T-cell (primary cell): ENCODE measurements around the gene PRKN. TPM values are rescaled to one million over a fixed set of nuclear protein-coding genes. Genes with fewer than 3 reads are reported as not detected.

Experiments used
- ATAC-seq, 4 experiments: fragments of 200-7000 bp in 3 of 4; fragments of 150-1000 bp in 1 of 4; cut with Tn5 transposase; replicated peaks in 1 of 4; 1 replicate in 3 of 4; 2 replicates in 1 of 4; pipeline ENCODE4 v1.10.0; 2021; ENCODE audit warnings: moderate library complexity in 3 of 4, mild to moderate bottlenecking in 2 of 4, moderate number of reproducible peaks in 1 of 4
- CTCF ChIA-PET, 2 donors: fragments of 300-600 bp; sonication (Branson Sonifier 250); formaldehyde crosslinking; loops; one replicate each; lab custom pipeline; 2022; ENCODE audit warnings: antibody characterized with exemption in 2 of 2; lab: Charles Lee
- POLR2A ChIA-PET, 2 donors: fragments of 300-600 bp; sonication (Branson Sonifier 250); formaldehyde crosslinking; loops; one replicate each; lab custom pipeline; 2022; ENCODE audit warnings: antibody characterized with exemption in 2 of 2; lab: Charles Lee
- DNase-seq, 35 experiments: peaks; one replicate each; pipeline versions ENCODE4 v3.0.0 to v3.0.0-alpha.2; 2013 to 2023
- H3K27ac ChIP-seq: one replicate; pipeline ENCODE4 v1.5.1; 2013; ENCODE audit warnings: low read length
- H3K27me3 ChIP-seq, 2 experiments: replicated peaks in 1 of 2; 1 replicate in 1 of 2; 2 replicates in 1 of 2; pipeline versions ENCODE4 v1.6.1 to v1.7.0; 2013; ENCODE audit warnings: low read length in 1 of 2, mixed read lengths in 1 of 2; ENCODE audit not compliant: control insufficient read depth in 2 of 2, insufficient read depth in 2 of 2; ENCODE audit errors: extremely low read depth in 1 of 2
- H3K36me3 ChIP-seq, 2 donors: 1 replicate in 1 of 2; 2 replicates in 1 of 2; pipeline versions ENCODE4 v1.6.1 to v1.7.0; 2013; ENCODE audit warnings: low read length in 1 of 2; ENCODE audit not compliant: control insufficient read depth in 2 of 2, insufficient read depth in 1 of 2; ENCODE audit errors: extremely low read depth in 1 of 2
- H3K4me1 ChIP-seq, 2 experiments: 1 replicate in 1 of 2; 2 replicates in 1 of 2; pipeline versions ENCODE4 v1.6.1 to v1.7.0; 2013; ENCODE audit warnings: low read length in 2 of 2, mixed read lengths in 1 of 2; ENCODE audit not compliant: insufficient read depth in 2 of 2, control insufficient read depth in 1 of 2; ENCODE audit errors: extremely low read depth in 1 of 2
- H3K4me3 ChIP-seq, 2 donors: 1 replicate in 1 of 2; 2 replicates in 1 of 2; pipeline versions ENCODE4 v1.5.1 to v1.7.0; 2013; ENCODE audit warnings: mild to moderate bottlenecking in 2 of 2, low read length in 1 of 2, moderate library complexity in 1 of 2; ENCODE audit not compliant: control insufficient read depth in 1 of 2; ENCODE audit errors: extremely low read depth in 1 of 2
- H3K9me3 ChIP-seq: 2 replicates; pipeline ENCODE4 v1.7.0; 2013
- H3K27ac Mint-ChIP-seq, 2 donors: one replicate each; pipeline ENCODE4 v1.8.0; 2020 to 2021; ENCODE audit warnings: mild to moderate bottlenecking in 2 of 2, mixed read lengths in 2 of 2
- H3K27me3 Mint-ChIP-seq, 2 donors: one replicate each; pipeline ENCODE4 v1.8.0; 2021 to 2022; ENCODE audit warnings: mixed read lengths in 2 of 2
- H3K36me3 Mint-ChIP-seq: one replicate; pipeline ENCODE4 v1.8.0; 2021; ENCODE audit warnings: mixed read lengths
- H3K4me1 Mint-ChIP-seq, 3 donors: one replicate each; pipeline ENCODE4 v1.8.0; 2020 to 2022; ENCODE audit warnings: mixed read lengths in 3 of 3, mild to moderate bottlenecking in 1 of 3
- H3K4me3 Mint-ChIP-seq, 3 donors: one replicate each; pipeline ENCODE4 v1.8.0; 2020 to 2022; ENCODE audit warnings: mild to moderate bottlenecking in 3 of 3, mixed read lengths in 3 of 3, moderate library complexity in 3 of 3
- H3K9me3 Mint-ChIP-seq, 3 donors: one replicate each; pipeline ENCODE4 v1.8.0; 2020 to 2022; ENCODE audit warnings: mixed read lengths in 3 of 3
- WGBS: methylation state at CpG from one replicate; pipeline ENCODE4 v1.1.5; 2013; ENCODE audit warnings: missing lambda C conversion rate; ENCODE audit not compliant: insufficient coverage; 5-methylcytosine and 5-hydroxymethylcytosine counted together
- total RNA-seq, 35 experiments: library from RNA in 6 of 35; stranded (reverse) in 6 of 35; fragments of 120-200 nt in 1 of 35; gene quantifications; one replicate each; pipeline versions ENCODE4 v1.2.1 to v1.2.4 and lab custom pipeline; 2013 to 2026

Gene PRKN
- total RNA-seq, 5 donors from 2014 or later (not counting 1 experiment from before 2014, with no cell fraction given): 3.4 to 7.7 (median 6.1) TPM

DNA sequence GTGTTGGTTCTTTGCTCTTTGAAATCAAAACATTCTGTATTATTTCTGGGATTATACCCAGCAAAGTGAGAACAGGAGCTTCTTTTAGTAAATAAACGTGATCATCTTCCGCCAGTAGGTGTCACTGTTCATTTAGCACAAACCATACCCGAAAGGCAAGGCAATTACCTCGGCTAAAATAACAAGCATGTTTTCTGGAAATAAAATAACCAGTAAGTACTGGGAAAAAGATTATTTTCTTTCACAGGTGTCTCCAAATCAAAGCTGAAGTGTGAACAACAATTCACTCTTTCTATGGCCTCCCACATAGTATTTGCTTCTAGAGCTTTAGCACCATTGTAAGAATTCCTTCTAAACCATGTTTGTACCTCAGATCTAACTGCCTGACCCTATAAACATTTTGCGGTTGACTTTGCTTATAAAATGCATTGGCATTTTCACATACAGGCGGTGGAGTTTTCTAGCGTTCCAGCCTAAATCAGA lies 1309.1 kb downstream of the PRKN start:
- Mint-ChIP-seq H3K9me3 (no peaks in the 10 kb centered on the region), H3K4me3 (no peak overlapping the region), H3K36me3 (no peaks in the 10 kb centered on the region), H3K27ac (no peak overlapping the region), H3K27me3 (peaks cover 5 to 19% of the 10 kb centered on the region in 2 donors), H3K4me1 (no peaks in the 10 kb centered on the region)
- POLR2A ChIA-PET: no interaction called here
- Histone ChIP-seq H3K27ac (no peak overlapping the region), H3K27me3 (peaks cover 0 to 28% of the 10 kb centered on the region in 2 experiments), H3K4me3 (no peak overlapping the region), H3K4me1 (no peaks in the 10 kb centered on the region), H3K9me3 (no peaks in the 10 kb centered on the region), H3K36me3 (no peaks in the 10 kb centered on the region)
- ATAC-seq (no peak), DNase-seq (peak in 10 of 35 experiments; percentile 3 to 66 (median 8))
- WGBS: no CpG with 5 or more reads among the region's 7 CpGs
- CTCF ChIA-PET: interaction anchor here (0.6 to 1.8 kb wide), 10 partner anchors 9 to 1318 kb away, joined by 3 to 10 read pairs (median 4); no protein-coding TSS in a partner anchor

DNA sequence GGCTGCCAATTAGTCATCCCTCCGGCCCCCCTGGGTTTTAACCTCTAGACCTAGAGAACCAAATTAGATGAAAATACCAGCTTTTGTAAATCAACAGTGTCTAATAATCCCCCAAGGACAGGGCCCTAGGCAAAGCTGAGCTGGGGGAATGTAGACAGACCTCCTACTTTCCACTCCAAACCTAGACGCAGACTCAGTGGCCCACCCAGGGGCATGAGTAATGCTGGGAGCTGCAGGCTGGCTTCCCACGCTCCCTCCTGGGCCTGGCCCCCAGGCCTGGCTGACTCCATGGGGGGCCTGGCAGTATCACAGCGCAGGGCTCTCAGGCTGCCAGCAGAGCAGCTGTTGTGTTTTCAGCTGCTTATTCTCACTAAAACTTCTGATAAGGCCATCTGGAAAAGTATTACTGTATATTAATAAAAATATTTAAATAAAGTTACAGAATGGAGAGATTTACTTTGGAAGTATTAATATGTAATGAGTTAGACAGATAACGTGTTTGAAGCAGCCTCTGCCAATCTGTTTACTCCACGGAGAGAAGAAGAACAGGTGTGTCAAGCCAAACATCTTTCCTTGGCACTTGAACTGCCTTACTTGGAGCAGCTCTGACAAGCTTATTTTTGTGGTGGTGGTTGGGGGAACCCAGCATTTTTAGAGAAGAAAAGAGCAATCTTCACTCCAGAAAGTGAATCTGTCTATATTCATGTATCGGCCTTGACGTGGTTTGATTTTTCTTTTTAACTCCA lies 1309.7 kb downstream of the PRKN start:
- no peak for ATAC-seq
- peaks cover 0 to 28% of the 10 kb centered on the region in 2 experiments for H3K27me3 ChIP-seq
- CTCF ChIA-PET: interaction anchor here (0.6 to 1.8 kb wide), 10 partner anchors 10 to 1318 kb away, joined by 3 to 10 read pairs (median 4); no protein-coding TSS in a partner anchor

DNA sequence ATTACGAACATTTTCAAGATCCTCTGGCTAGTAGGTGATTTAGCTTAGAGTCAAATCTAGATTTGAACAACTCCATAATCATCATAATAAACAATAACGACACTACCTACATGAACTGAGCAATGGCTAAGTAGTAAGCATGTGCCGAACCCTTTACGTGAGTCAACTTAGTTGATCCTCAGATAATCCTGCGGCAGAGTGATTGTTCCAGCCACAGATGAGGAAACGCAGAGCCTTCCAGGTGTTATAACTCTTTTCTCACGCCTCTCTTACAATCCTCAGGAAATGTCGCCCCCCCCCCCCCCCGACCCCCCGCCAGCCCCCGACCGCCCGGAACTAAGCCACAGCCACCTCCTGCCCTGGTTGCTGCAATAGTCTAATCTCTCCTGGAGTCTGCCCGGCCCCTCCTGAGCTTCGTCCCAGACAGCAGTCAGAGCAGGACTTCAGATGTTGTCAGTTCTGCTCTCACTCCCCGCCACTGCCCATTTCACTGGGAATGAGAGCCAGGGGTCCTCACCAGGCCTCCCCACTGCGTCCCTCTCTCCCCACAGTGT lies 1312.2 kb downstream of the PRKN start:
- POLR2A ChIA-PET: no interaction called here
- WGBS: 42% methylated on average over 9 of the region's 17 CpGs
- H3K4me3 Mint-ChIP-seq: no peak overlapping the region

More for the DNA sequence above, 1309.7 kb downstream of the PRKN start:
- H3K36me3 Mint-ChIP-seq: no peaks in the 10 kb centered on the region
- H3K4me1 Mint-ChIP-seq: no peaks in the 10 kb centered on the region
- no peak for DNase-seq
- Histone ChIP-seq H3K4me1 (no peaks in the 10 kb centered on the region), H3K4me3 (no peak overlapping the region), H3K9me3 (no peaks in the 10 kb centered on the region), H3K27ac (no peak overlapping the region), H3K36me3 (no peaks in the 10 kb centered on the region)
- H3K27me3 Mint-ChIP-seq: peaks cover 5 to 19% of the 10 kb centered on the region in 2 donors
- H3K4me3 Mint-ChIP-seq: no peak overlapping the region
- POLR2A ChIA-PET: no interaction called here
- no peak overlapping the region for H3K27ac Mint-ChIP-seq
- WGBS: 79% methylated on average over 5 of the region's 8 CpGs
- no peaks in the 10 kb centered on the region for H3K9me3 Mint-ChIP-seq

DNA sequence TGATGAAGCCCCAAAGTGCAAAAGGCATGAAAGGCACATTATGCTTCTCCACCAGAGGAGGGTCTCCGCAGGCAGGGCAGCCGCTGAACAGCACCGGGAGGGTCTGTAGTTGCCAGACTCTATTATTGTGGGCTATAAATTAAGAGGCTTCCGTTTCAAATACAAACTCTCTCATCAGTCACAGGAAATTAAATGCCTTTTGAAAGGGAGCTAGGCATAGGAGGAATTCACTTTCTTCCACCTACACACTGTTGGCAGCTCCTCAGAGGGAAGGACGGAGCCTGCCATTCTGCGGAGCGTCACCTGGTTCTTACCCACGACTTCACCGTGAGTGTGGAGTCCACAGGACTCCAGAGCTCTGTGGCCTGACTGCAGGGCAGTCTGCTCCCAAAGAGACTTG lies 1312.9 kb downstream of the PRKN start:
- Histone ChIP-seq H3K4me1 (no peaks in the 10 kb centered on the region), H3K36me3 (no peaks in the 10 kb centered on the region), H3K9me3 (no peaks in the 10 kb centered on the region), H3K27ac (no peak overlapping the region), H3K4me3 (no peak overlapping the region), H3K27me3 (peaks cover 0 to 25% of the 10 kb centered on the region in 2 experiments)
- DNase-seq: no peak
- H3K4me1 Mint-ChIP-seq: no peaks in the 10 kb centered on the region
- ATAC-seq: no peak
- no peak overlapping the region for H3K4me3 Mint-ChIP-seq
- CTCF ChIA-PET: interaction anchor here (0.6 kb wide), 2 partner anchors 116 to 720 kb away, joined by 3 to 11 read pairs; no protein-coding TSS in a partner anchor
- H3K36me3 Mint-ChIP-seq: no peaks in the 10 kb centered on the region
- no peaks in the 10 kb centered on the region for H3K9me3 Mint-ChIP-seq
- no peak overlapping the region for H3K27ac Mint-ChIP-seq
- H3K27me3 Mint-ChIP-seq: peaks cover 5 to 19% of the 10 kb centered on the region in 2 donors
- 94% methylated on average over 5 of the region's 9 CpGs for WGBS
- POLR2A ChIA-PET: no interaction called here

More for the DNA sequence above, 1312.2 kb downstream of the PRKN start:
- DNase-seq: no peak
- Mint-ChIP-seq H3K4me1 (no peaks in the 10 kb centered on the region), H3K27me3 (peaks cover 5 to 19% of the 10 kb centered on the region in 2 donors), H3K36me3 (no peaks in the 10 kb centered on the region), H3K27ac (no peak overlapping the region), H3K9me3 (no peaks in the 10 kb centered on the region)
- no peak for ATAC-seq
- no peak overlapping the region for H3K4me3 ChIP-seq
- H3K4me1 ChIP-seq: no peaks in the 10 kb centered on the region
- peaks cover 0 to 26% of the 10 kb centered on the region in 2 experiments for H3K27me3 ChIP-seq
- CTCF ChIA-PET: interaction anchor here (0.6 kb wide), 2 partner anchors 116 to 719 kb away, joined by 3 to 11 read pairs; no protein-coding TSS in a partner anchor
- no peak overlapping the region for H3K27ac ChIP-seq
- H3K36me3 ChIP-seq: no peaks in the 10 kb centered on the region
- no peaks in the 10 kb centered on the region for H3K9me3 ChIP-seq

DNA sequence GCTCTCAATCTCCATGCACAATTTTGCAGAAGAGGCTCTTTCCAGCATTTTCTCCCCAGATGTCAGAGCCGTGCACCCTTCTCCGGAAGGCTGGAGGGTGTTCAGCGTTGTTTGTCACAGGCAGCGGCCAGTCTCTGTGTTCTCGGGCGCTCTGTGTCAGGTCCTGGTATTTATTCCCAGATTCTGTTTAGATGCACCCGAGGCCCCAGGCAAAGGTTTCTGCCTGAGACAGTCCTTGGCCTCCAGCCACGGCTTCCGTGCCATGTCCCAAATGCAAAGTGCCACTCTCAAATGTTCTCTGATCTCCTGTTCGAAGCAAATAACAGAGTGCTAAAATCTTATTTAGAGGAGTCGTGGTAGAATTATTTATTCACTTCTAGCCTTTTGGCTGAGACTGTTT lies 1313.4 kb downstream of the PRKN start:
- H3K4me1 ChIP-seq: no peaks in the 10 kb centered on the region
- H3K27me3 ChIP-seq: peaks cover 0 to 25% of the 10 kb centered on the region in 2 experiments
- whole genome bisulfite sequencing: 90% methylated on average over 10 of the region's 11 CpGs
- DNase-seq (no peak), ATAC-seq (no peak)
- H3K36me3 ChIP-seq: no peaks in the 10 kb centered on the region
- POLR2A ChIA-PET: no interaction called here
- H3K9me3 Mint-ChIP-seq: no peaks in the 10 kb centered on the region
- peaks cover 5 to 19% of the 10 kb centered on the region in 2 donors for H3K27me3 Mint-ChIP-seq
- no peak overlapping the region for H3K4me3 ChIP-seq
- no peaks in the 10 kb centered on the region for H3K4me1 Mint-ChIP-seq
- H3K27ac ChIP-seq: no peak overlapping the region
- no peaks in the 10 kb centered on the region for H3K36me3 Mint-ChIP-seq
- no peak overlapping the region for H3K27ac Mint-ChIP-seq
- H3K9me3 ChIP-seq: no peaks in the 10 kb centered on the region
- no peak overlapping the region for H3K4me3 Mint-ChIP-seq
- CTCF ChIA-PET: no interaction called here

DNA sequence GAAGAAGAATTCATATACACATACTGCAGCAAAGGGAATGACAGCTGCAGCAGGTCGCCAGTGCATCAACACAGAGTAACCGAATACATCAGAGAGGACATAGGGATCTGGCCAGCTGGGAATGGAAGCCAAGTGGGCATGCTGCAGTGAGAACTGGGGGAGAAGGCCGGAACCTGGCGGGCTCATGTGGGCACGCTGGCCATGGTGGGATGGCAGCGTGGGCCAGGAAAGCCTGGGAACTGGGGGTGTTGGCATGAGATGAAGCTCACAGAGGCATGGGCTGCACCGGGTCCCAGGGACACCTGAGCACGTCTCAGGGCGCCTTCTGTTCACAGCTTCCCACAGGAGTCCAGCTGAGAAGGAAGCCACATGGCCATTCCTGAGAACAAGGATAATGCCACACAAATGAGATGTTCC lies 1314.2 kb downstream of the PRKN start:
- ATAC-seq (no peak), DNase-seq (no peak)
- Mint-ChIP-seq H3K27ac (no peak overlapping the region), H3K4me1 (no peaks in the 10 kb centered on the region), H3K9me3 (no peaks in the 10 kb centered on the region), H3K4me3 (no peak overlapping the region), H3K27me3 (peaks cover 5 to 14% of the 10 kb centered on the region in 2 donors), H3K36me3 (no peaks in the 10 kb centered on the region)
- CTCF ChIA-PET: no interaction called here
- no peak overlapping the region for H3K27ac ChIP-seq
- peaks cover 0 to 25% of the 10 kb centered on the region in 2 experiments for H3K27me3 ChIP-seq
- POLR2A ChIA-PET: interaction anchor here in 1 of 2 donors (0.6 kb wide), 1 partner anchor 1070 kb away, joined by 3 read pairs; no protein-coding TSS in a partner anchor
- no peaks in the 10 kb centered on the region for H3K9me3 ChIP-seq
- H3K4me3 ChIP-seq: no peak overlapping the region
- WGBS: 80% methylated on average over 9 of the region's 9 CpGs
- H3K36me3 ChIP-seq: no peaks in the 10 kb centered on the region
- no peaks in the 10 kb centered on the region for H3K4me1 ChIP-seq
